ENCODE results near the gene CAPN5.

Gene CAPN5

DNA sequence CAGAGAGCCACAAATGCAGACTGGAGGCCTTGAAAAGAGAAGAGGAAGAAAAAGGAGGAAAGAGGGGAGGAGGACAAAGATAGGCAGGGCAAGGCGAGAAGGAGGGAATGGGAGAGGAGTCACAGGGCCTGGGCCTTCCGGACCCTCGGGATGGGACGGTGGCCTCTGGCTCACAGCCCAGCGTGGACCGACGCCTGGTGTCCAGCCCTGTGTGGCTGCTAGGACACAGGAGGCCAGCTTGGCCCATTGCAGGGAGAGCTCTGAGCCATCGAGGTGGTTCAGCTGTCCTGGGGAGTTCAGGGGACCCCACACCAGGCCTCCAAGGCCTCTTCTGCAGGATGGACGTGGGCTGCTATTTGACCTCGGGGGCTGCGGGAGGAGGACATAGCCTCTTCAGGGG is 70.7 kb downstream of the CAPN5 start:
- H3K4me3 ChIP-seq (replicated peaks; ENCODE audit: low read depth, low read length): no peak overlapping the region
- TF ChIP-seq, protein P1, sequence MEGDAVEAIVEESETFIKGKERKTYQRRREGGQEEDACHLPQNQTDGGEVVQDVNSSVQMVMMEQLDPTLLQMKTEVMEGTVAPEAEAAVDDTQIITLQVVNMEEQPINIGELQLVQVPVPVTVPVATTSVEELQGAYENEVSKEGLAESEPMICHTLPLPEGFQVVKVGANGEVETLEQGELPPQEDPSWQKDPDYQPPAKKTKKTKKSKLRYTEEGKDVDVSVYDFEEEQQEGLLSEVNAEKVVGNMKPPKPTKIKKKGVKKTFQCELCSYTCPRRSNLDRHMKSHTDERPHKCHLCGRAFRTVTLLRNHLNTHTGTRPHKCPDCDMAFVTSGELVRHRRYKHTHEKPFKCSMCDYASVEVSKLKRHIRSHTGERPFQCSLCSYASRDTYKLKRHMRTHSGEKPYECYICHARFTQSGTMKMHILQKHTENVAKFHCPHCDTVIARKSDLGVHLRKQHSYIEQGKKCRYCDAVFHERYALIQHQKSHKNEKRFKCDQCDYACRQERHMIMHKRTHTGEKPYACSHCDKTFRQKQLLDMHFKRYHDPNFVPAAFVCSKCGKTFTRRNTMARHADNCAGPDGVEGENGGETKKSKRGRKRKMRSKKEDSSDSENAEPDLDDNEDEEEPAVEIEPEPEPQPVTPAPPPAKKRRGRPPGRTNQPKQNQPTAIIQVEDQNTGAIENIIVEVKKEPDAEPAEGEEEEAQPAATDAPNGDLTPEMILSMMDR (IDR thresholded peaks at IDR 0.05; ENCODE audit: insufficient read depth, low read length, poor library complexity, severe bottlenecking): no peak
- no peaks in the 10 kb centered on the region; the same call in none of the 2 replicates for H3K27me3 ChIP-seq (replicated peaks; ENCODE audit: control insufficient read depth, insufficient read depth, low read length)
- DNase-seq (ENCODE audit: extremely low read depth, insufficient read length): no peak
- no peaks in the 10 kb centered on the region for H3K36me3 ChIP-seq (ENCODE audit: control insufficient read depth, insufficient read depth, low read length)

DNA sequence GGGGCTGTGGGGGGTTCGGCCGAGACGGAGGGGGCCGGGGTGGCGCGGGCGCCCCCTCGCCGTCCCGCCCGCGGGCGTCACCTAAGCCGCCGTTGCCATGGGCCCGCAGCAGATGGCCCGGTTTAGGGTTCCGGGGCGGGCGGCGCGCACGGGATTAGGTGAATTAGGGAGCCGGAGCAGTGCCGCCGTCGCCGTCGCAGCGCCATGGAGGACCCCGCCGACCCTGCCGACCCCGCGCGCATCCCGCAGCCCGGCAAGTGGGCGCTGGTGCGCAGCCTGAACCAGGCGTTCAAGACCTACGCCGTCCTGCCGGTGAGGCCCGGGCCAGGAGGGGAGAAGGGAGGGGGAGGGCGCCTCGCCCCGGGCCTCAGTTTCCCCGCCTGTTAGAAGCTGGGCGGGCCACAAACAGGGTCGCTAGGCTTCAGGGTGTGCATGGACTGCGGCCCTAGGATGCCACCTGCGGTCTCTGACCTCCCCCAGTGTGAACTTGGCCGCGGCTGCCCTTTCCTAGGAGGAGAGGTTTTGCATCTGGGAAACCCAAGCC is 71.4 kb downstream of the CAPN5 start:
- no peak for DNase-seq (ENCODE audit: extremely low read depth, insufficient read length)
- H3K4me3 ChIP-seq (replicated peaks; ENCODE audit: low read depth, low read length): no peak overlapping the region; the same call in 1 of the 2 replicates
- H3K36me3 ChIP-seq (ENCODE audit: control insufficient read depth, insufficient read depth, low read length): no peaks in the 10 kb centered on the region
- TF ChIP-seq, protein P1 (IDR thresholded peaks at IDR 0.05; ENCODE audit: insufficient read depth, low read length, poor library complexity, severe bottlenecking): no peak
- no peaks in the 10 kb centered on the region; the same call in none of the 2 replicates for H3K27me3 ChIP-seq (replicated peaks; ENCODE audit: control insufficient read depth, insufficient read depth, low read length)

DNA sequence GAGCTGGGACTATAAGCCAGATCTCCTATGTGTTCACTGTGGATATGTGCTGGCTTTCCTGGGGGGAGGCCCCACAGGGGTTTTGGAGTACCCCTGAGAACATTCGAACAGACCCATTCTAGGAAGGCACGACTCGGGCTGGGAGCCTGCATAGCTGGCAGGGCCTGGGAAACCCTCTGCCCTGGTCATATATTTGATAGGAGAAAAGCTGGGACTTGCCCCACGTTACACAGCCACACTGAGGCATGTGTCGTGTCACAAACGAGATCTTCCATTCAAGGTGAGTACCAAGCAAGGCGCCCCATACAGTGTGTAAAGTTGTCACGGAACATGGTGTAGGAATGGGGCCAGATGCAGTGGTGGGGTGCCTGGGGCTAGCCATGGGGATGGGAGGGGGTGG is 72.4 kb downstream of the CAPN5 start:
- TF ChIP-seq, protein P1 (IDR thresholded peaks at IDR 0.05; ENCODE audit: insufficient read depth, low read length, poor library complexity, severe bottlenecking): no peak
- no peak for DNase-seq (ENCODE audit: extremely low read depth, insufficient read length)
- Histone ChIP-seq H3K36me3 (ENCODE audit: control insufficient read depth, insufficient read depth, low read length) (no peaks in the 10 kb centered on the region), H3K27me3 (replicated peaks; ENCODE audit: control insufficient read depth, insufficient read depth, low read length) (no peaks in the 10 kb centered on the region; the same call in none of the 2 replicates), H3K4me3 (replicated peaks; ENCODE audit: low read depth, low read length) (no peak overlapping the region)

DNA sequence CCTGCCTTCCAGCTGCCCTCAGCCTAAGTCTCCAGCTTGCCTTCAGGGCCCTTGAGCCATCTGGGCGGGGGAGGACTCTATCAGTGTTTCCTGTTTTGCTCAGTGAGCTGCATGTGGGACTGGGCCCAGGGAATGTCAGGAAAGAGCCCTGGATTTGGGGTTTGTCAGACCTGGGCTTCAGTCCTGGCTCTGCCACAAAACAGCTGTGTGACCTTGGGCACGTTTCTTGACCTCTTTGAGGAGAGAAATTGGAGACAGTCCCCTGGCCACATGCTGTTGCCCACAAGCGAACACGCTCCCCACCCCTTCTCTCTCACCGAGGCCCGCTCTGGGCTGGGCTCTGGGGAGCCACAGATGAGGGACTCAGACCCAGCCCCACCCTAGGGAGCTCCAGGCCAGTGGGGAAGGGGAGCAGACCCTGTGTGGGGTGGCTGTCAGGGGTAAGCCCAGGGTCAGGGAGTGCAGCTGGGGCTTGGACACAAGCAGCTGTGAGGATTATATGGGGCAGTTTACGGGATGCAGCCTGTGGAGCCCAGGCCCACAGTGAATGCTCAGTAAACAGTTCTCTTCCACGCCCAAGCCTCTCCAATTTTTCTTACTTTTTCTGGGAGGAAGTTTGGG is 73.6 kb downstream of the CAPN5 start:
- no peak overlapping the region for H3K4me3 ChIP-seq (replicated peaks; ENCODE audit: low read depth, low read length)
- TF ChIP-seq, protein P1 (IDR thresholded peaks at IDR 0.05; ENCODE audit: insufficient read depth, low read length, poor library complexity, severe bottlenecking): no peak
- H3K36me3 ChIP-seq (ENCODE audit: control insufficient read depth, insufficient read depth, low read length): no peaks in the 10 kb centered on the region
- no peaks in the 10 kb centered on the region; the same call in none of the 2 replicates for H3K27me3 ChIP-seq (replicated peaks; ENCODE audit: control insufficient read depth, insufficient read depth, low read length)
- no peak for DNase-seq (ENCODE audit: extremely low read depth, insufficient read length)

DNA sequence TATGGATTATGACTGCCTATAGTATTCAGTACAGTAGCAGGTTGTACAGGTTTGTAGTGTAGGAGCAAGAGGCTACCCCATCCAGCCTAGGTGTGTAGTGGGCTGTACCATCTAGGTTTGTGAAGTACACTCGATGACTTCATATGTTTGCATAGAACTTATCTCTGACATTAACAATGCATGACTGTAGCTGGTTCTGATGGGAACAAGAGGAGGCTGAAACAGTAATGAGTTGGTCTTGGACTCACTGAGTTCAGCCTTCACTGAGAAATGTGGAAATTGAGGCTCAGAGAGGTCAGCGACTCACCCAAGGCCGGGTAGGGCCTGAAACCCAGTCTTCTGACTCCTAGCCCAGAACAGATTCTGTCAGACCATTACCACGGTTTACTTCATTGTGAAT is 74.3 kb downstream of the CAPN5 start:
- no peak for DNase-seq (ENCODE audit: extremely low read depth, insufficient read length)
- TF ChIP-seq, protein P1 (IDR thresholded peaks at IDR 0.05; ENCODE audit: insufficient read depth, low read length, poor library complexity, severe bottlenecking): no peak

More for the DNA sequence above, 74.3 kb downstream of the CAPN5 start:
- H3K36me3 ChIP-seq (ENCODE audit: control insufficient read depth, insufficient read depth, low read length): no peaks in the 10 kb centered on the region
- no peaks in the 10 kb centered on the region; the same call in none of the 2 replicates for H3K27me3 ChIP-seq (replicated peaks; ENCODE audit: control insufficient read depth, insufficient read depth, low read length)
- H3K4me3 ChIP-seq (replicated peaks; ENCODE audit: low read depth, low read length): no peak overlapping the region

Data from GM06990 (cell line).